Liver (tissue), 3 donors: Measurements from ENCODE around the gene DNAJC5.

Experiments used
- HNF4G ChIP-seq: IDR thresholded peaks from 2 replicates; pipeline ENCODE4 v1.6.1; 2016; ENCODE audit warnings: antibody characterized with exemption
- TAF1 ChIP-seq: conservative IDR thresholded peaks from 2 replicates; pipeline ENCODE4 v1.6.1; 2016; ENCODE audit warnings: antibody characterized with exemption, mild to moderate bottlenecking
- TF ChIP-seq, protein P1 (sequence below): fragments of 150-350 bp; IDR thresholded peaks from 2 replicates; pipeline ENCODE4 v1.5.1; 2017; ENCODE audit warnings: improper control_type of control experiment, low read depth, low read length; ENCODE audit not compliant: missing input control
- donor health status: healthy.
- donor health status: healthy.

DNA sequence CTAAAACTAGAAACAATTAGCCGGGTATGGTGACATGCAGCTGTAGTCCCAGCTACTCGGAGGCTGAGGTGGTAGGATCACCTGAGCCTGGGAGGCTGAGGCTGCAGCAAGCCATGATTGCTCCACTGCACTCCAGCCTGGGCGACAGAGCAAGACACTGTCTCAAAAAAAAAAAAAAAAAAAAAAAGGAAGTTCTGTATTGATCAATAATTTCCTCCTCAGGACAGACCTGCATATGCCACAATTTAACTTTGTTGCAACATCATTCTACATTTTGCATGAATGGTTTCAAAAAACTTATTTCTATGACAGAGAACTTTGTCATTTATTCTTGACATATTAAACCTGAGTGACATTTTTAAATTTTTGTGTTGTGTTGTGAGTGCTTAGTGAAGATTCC lies 5.5 kb downstream of the DNAJC5 start:
- no peak for TF ChIP-seq TAF1
- TF ChIP-seq, protein P1, sequence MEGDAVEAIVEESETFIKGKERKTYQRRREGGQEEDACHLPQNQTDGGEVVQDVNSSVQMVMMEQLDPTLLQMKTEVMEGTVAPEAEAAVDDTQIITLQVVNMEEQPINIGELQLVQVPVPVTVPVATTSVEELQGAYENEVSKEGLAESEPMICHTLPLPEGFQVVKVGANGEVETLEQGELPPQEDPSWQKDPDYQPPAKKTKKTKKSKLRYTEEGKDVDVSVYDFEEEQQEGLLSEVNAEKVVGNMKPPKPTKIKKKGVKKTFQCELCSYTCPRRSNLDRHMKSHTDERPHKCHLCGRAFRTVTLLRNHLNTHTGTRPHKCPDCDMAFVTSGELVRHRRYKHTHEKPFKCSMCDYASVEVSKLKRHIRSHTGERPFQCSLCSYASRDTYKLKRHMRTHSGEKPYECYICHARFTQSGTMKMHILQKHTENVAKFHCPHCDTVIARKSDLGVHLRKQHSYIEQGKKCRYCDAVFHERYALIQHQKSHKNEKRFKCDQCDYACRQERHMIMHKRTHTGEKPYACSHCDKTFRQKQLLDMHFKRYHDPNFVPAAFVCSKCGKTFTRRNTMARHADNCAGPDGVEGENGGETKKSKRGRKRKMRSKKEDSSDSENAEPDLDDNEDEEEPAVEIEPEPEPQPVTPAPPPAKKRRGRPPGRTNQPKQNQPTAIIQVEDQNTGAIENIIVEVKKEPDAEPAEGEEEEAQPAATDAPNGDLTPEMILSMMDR, result no peak
- no peak for TF ChIP-seq HNF4G
